Smooth muscle cell (in vitro differentiated cells): ENCODE results near the gene LIF. TPM values are rescaled to one million over a fixed set of nuclear protein-coding genes. Genes with fewer than 3 reads are reported as not detected.

ENCODE experiments used
- DNase-seq: peaks from one replicate; lab custom pipeline; 2025; ENCODE audit not compliant: unreplicated experiment; lab: John Stamatoyannopoulos, UW
- H2AFZ ChIP-seq: fragments of 200-600 bp; sonication (generic); 2 replicates; pipeline ENCODE4 v1.6.0; 2016; ENCODE audit warnings: antibody characterized with exemption, low read depth, mild to moderate bottlenecking
- H3F3A ChIP-seq: fragments of 200-600 bp; sonication (generic); 2 replicates; pipeline ENCODE4 v1.6.0; 2017; ENCODE audit warnings: antibody characterized with exemption, low read depth
- H3K27ac ChIP-seq: fragments of 200-600 bp; sonication (generic); 2 replicates; pipeline ENCODE4 v1.5.1; 2016; ENCODE audit warnings: low read depth, mild to moderate bottlenecking
- H3K27me3 ChIP-seq: fragments of 200-600 bp; sonication (generic); 2 replicates; pipeline ENCODE4 v1.6.1; 2016; ENCODE audit warnings: low read depth, mild to moderate bottlenecking
- H3K36me3 ChIP-seq: fragments of 200-600 bp; sonication (generic); 2 replicates; pipeline ENCODE4 v1.5.1; 2016; ENCODE audit warnings: low read depth
- H3K4me1 ChIP-seq: fragments of 200-600 bp; sonication (generic); 2 replicates; pipeline ENCODE4 v1.5.1; 2016; ENCODE audit warnings: low read depth
- H3K4me2 ChIP-seq: fragments of 200-600 bp; sonication (generic); 2 replicates; pipeline ENCODE4 v1.6.0; 2016; ENCODE audit warnings: mild to moderate bottlenecking
- H3K4me3 ChIP-seq: fragments of 200-600 bp; sonication (generic); 2 replicates; pipeline ENCODE4 v1.5.1; 2016; ENCODE audit warnings: mild to moderate bottlenecking
- H3K79me2 ChIP-seq: fragments of 200-600 bp; sonication (generic); 2 replicates; pipeline ENCODE4 v1.6.0; 2016; ENCODE audit warnings: low read depth, mild to moderate bottlenecking
- H3K9ac ChIP-seq: fragments of 200-600 bp; sonication (generic); 2 replicates; pipeline ENCODE4 v1.6.0; 2016; ENCODE audit warnings: low read depth
- H3K9me3 ChIP-seq: fragments of 200-600 bp; sonication (generic); replicated peaks from 2 replicates; pipeline ENCODE4 v1.5.1; 2016; ENCODE audit warnings: low read depth
- H4K20me1 ChIP-seq: fragments of 200-600 bp; sonication (generic); 2 replicates; pipeline ENCODE4 v1.6.0; 2016; ENCODE audit warnings: low read depth
- CTCF ChIP-seq: fragments of 200-600 bp; sonication (generic); IDR thresholded peaks from 2 replicates; pipeline ENCODE4 v1.5.1; 2017; ENCODE audit warnings: borderline replicate concordance, mild to moderate bottlenecking, antibody characterized with exemption; ENCODE audit not compliant: insufficient read depth, poor library complexity, severe bottlenecking
- WGBS: methylation state at CpG from one replicate; pipeline ENCODE4 v1.1.7; 2016; ENCODE audit warnings: low lambda C conversion rate; 5-methylcytosine and 5-hydroxymethylcytosine counted together
- polyA plus RNA-seq: library from polyadenylated mRNA; unstranded; fragments of >200 nt; fragmentation: Nextera tagmentation; extraction: Ambion mirVana; gene quantifications from 2 replicates; pipeline ENCODE4 v1.2.1, GENCODE V29; 2016
- total RNA-seq: library from RNA; depleted of rRNA; stranded (reverse); fragments of >200 nt; gene quantifications from 2 replicates; pipeline ENCODE4 v1.2.3, GENCODE V29; 2014

The LIF gene
- total and polyA plus RNA-seq, 2 experiments from 2014 or later, result 29.9 to 31.2 TPM

- Histone ChIP-seq H3K9me3 (no peaks in the 10 kb centered on the region), H3K79me2 (no peaks in the 10 kb centered on the region), H2AFZ (no peak overlapping the region), H3K4me2 (peak overlapping the region; percentile 52), H3K4me1 (peaks cover 11% of the 10 kb centered on the region), H3K36me3 (no peaks in the 10 kb centered on the region), H3K27ac (peak overlapping the region; percentile 99), H4K20me1 (no peaks in the 10 kb centered on the region), H3K4me3 (no peak overlapping the region), H3K27me3 (no peaks in the 10 kb centered on the region), H3K9ac (peak overlapping the region; percentile 88), H3F3A (peaks cover 49% of the 10 kb centered on the region)
- no peak for TF ChIP-seq CTCF
- no peak for DNase-seq
- 91% methylated on average over 18 of the region's 18 CpGs for WGBS
Observed at GRCh38 chr22:30211124-30211820, 35.3 kb downstream of the LIF start.

GRCh38 chr22:30210235-30210909 is 36.2 kb downstream of the LIF start:
- Histone ChIP-seq H3K27ac (peak overlapping the region; percentile 99), H3K4me3 (no peak overlapping the region), H3F3A (peaks cover 51% of the 10 kb centered on the region), H3K27me3 (no peaks in the 10 kb centered on the region), H3K79me2 (no peaks in the 10 kb centered on the region), H3K9ac (peak overlapping the region; percentile 88), H3K9me3 (no peaks in the 10 kb centered on the region), H3K4me1 (peaks cover 14% of the 10 kb centered on the region), H3K4me2 (peak overlapping the region; percentile 52), H3K36me3 (no peaks in the 10 kb centered on the region), H4K20me1 (no peaks in the 10 kb centered on the region), H2AFZ (no peak overlapping the region)
- 15% methylated on average over 19 of the region's 19 CpGs for WGBS
- TF ChIP-seq CTCF, result no peak
- peak; percentile 34 for DNase-seq

GRCh38 chr22:30209642-30210041 is 36.9 kb downstream of the LIF start:
- DNase-seq, result no peak
- H3K4me3 ChIP-seq, result no peak overlapping the region

More at GRCh38 chr22:30209642-30210041, 36.9 kb downstream of the LIF start:
- H2AFZ ChIP-seq, result no peak overlapping the region
- H3K9ac ChIP-seq, result peak overlapping the region; percentile 88
- no peaks in the 10 kb centered on the region for H3K79me2 ChIP-seq
- no peaks in the 10 kb centered on the region for H4K20me1 ChIP-seq
- H3K4me2 ChIP-seq, result no peak overlapping the region
- no peaks in the 10 kb centered on the region for H3K36me3 ChIP-seq
- peaks cover 58% of the 10 kb centered on the region for H3F3A ChIP-seq
- H3K9me3 ChIP-seq, result no peaks in the 10 kb centered on the region
- peak overlapping the region; percentile 99 for H3K27ac ChIP-seq
- no peak for TF ChIP-seq CTCF
- H3K4me1 ChIP-seq, result peaks cover 19% of the 10 kb centered on the region
- H3K27me3 ChIP-seq, result no peaks in the 10 kb centered on the region
- WGBS, result 97% methylated on average over 6 of the region's 6 CpGs
